ENCODE results near the gene PRKAG2. TPM values are rescaled to one million over a fixed set of nuclear protein-coding genes. Genes with fewer than 3 reads are reported as not detected.
A peak's percentile ranks its signal among the peaks of the same experiment; 100 is the strongest.

The PRKAG2 gene
- total and polyA plus RNA-seq, 2 of the 13 experiments (the other 11 are each of a cell fraction or from before 2014, with no cell fraction given) = 0.90 to 1.3 TPM

DNA sequence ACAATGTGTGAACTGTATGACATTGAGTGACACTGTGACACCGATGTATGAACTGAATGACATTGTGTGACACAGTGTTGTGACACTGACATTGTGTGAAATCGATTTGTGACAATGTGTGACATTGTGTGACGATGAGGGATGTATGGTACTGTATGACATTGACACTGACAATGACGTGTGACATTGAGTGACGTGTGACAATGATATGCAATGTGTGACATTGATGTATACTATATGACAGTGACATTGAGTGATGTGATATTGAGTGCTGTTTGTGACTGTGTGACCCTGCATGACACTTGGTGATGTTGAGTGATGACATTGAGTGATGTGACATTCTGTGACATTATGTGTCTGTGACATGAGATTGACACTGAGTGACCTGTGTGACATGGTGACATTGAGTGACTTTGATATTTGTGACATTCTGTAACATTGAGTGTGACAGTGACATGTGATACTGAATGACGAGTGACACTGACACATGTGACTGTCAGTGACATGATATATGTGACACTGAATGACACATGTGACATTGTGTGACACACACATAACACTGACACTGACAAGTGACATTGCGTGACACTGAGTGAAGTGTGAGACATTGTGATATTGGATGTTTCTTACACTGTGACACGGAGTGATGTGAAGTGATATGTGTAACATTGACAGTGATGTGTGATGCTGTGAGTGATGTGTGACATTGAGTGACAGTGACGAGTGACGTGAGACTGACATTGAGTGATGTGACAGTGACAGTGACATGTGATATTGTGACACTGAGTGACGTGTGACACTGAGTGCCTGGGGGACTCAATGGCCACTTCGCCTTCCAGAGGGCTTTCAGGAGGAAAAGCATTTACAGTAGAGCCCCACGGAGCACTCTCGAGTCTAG is 167.5 kb downstream of the PRKAG2 start (continued):
- TF ChIP-seq CREB1 (IDR thresholded peaks at IDR 0.05) (peak; percentile 86), CREB1 (CRISPR knock-in tag; IDR thresholded peaks at IDR 0.05) (no peak), ZNF34 (CRISPR knock-in tag; IDR thresholded peaks at IDR 0.05; ENCODE audit: borderline replicate concordance) (no peak), DPF2 (CRISPR knock-in tag; IDR thresholded peaks at IDR 0.05; ENCODE audit: borderline replicate concordance, low read depth) (no peak), MED1 (CRISPR knock-in tag; IDR thresholded peaks at IDR 0.05) (no peak), RCOR2 (CRISPR knock-in tag; IDR thresholded peaks at IDR 0.05) (no peak), ZFP36L2 (CRISPR knock-in tag; IDR thresholded peaks at IDR 0.05) (no peak)
- TF ChIP-seq, protein P1, sequence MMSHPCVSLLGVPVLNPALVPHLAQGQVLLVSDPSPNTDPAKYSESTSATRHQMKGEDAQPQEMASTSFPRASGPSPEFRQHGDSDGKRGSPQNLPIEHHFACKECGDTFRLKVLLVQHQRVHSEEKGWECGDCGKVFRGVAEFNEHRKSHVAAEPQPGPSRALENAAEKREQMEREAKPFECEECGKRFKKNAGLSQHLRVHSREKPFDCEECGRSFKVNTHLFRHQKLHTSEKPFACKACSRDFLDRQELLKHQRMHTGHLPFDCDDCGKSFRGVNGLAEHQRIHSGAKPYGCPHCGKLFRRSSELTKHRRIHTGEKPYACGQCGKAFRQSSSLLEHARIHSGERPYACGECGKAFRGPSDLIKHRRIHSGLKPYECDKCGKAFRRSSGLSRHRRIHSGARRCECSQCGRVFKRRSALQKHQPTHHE (CRISPR knock-in tag; IDR thresholded peaks at IDR 0.05; ENCODE audit: borderline replicate concordance) = no peak
- TF ChIP-seq, protein P2, sequence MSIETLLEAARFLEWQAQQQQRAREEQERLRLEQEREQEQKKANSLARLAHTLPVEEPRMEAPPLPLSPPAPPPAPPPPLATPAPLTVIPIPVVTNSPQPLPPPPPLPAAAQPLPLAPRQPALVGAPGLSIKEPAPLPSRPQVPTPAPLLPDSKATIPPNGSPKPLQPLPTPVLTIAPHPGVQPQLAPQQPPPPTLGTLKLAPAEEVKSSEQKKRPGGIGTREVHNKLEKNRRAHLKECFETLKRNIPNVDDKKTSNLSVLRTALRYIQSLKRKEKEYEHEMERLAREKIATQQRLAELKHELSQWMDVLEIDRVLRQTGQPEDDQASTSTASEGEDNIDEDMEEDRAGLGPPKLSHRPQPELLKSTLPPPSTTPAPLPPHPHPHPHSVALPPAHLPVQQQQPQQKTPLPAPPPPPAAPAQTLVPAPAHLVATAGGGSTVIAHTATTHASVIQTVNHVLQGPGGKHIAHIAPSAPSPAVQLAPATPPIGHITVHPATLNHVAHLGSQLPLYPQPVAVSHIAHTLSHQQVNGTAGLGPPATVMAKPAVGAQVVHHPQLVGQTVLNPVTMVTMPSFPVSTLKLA (IDR thresholded peaks at IDR 0.05) = peak; percentile 98

DNA sequence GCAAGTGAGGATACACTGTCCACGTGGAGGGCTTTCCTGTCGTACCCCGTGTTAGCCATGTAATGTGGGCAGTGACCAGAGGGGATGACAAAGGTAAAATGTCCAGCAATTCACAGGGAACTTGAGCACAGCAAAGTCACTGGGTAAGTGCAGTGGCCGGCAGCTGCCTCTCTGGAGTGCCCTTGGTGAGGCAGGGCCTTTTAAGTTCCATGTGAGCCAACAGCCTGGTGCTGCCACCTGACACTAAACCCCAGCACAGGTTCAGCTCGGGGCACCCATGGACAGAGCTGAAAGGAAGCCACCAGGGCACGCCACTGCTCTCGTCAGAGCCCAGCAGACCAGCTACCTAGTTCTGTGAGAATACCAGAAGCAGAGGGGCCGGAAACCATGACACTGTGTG is 168.3 kb downstream of the PRKAG2 start:
- POLR2A ChIA-PET = no interaction called here
- ATAC-seq (no peak), DNase-seq (ENCODE audit: low spot score) (no peak), FAIRE-seq (no peak)
- in situ Hi-C loops (cut with HindIII; ENCODE audit: extremely low pct_ligation_motif_present, low pct_unique_long_range_greater_than_20kb) (loop anchor here (5.0 kb wide), 1 partner anchor 81 kb away; no protein-coding TSS in a partner anchor), intact Hi-C loops (cut with micrococcal nuclease; ENCODE audit: unreplicated experiment) (loop anchor here (5.0 kb wide), 1 partner anchor 136 kb away; no protein-coding TSS in a partner anchor)
- no TSS peak for BruUV-seq (replicated peaks)
- Histone ChIP-seq H3K36me3 (replicated peaks in 1 of 2; ENCODE audit: control insufficient read depth in 1 of 2, insufficient read depth in 2 of 2, low read length in 2 of 2) (no peaks in the 10 kb centered on the region), H3K27ac (ENCODE audit: extremely low read length, insufficient read depth, low read length) (no peak overlapping the region), H3K9me3 (ENCODE audit: low read length) (no peaks in the 10 kb centered on the region), H3K27me3 (ENCODE audit: control insufficient read depth in 1 of 2, insufficient read depth in 2 of 2, low read length in 2 of 2) (peaks cover 4 to 6% of the 10 kb centered on the region in 2 experiments; a peak in 2 of 5 replicates), H2AFZ (ENCODE audit: low read length) (no peak overlapping the region), H3K79me2 (ENCODE audit: insufficient read depth, low read length) (no peaks in the 10 kb centered on the region), H3K4me1 (ENCODE audit: insufficient read depth, low read length) (peaks cover 7% of the 10 kb centered on the region; the same call in 1 of the 2 replicates), H3K4me3 (replicated peaks in 1 of 3; ENCODE audit: insufficient read depth in 1 of 3, low read depth in 2 of 3, low read length in 3 of 3) (no peak overlapping the region), H4K20me1 (ENCODE audit: insufficient read depth, low read length) (no peaks in the 10 kb centered on the region), H3K9ac (ENCODE audit: insufficient read depth, low read depth, low read length) (no peak overlapping the region), H3K4me2 (ENCODE audit: low read depth, low read length) (no peak overlapping the region)
- CTCF ChIA-PET (ENCODE audit: low intra/inter-chr PET ratio, low total read pairs) = no interaction called here
- WGBS (ENCODE audit: low lambda C conversion rate) = 24% methylated on average over 5 of the region's 8 CpGs
- no peak for TF ChIP-seq HES4 (CRISPR knock-in tag; IDR thresholded peaks at IDR 0.05; ENCODE audit: borderline replicate concordance)
- TF ChIP-seq, protein P3, sequence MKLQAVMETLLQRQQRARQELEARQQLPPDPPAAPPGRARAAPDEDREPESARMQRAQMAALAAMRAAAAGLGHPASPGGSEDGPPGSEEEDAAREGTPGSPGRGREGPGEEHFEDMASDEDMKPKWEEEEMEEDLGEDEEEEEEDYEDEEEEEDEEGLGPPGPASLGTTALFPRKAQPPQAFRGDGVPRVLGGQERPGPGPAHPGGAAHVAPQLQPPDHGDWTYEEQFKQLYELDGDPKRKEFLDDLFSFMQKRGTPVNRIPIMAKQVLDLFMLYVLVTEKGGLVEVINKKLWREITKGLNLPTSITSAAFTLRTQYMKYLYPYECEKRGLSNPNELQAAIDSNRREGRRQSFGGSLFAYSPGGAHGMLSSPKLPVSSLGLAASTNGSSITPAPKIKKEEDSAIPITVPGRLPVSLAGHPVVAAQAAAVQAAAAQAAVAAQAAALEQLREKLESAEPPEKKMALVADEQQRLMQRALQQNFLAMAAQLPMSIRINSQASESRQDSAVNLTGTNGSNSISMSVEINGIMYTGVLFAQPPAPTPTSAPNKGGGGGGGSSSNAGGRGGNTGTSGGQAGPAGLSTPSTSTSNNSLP (IDR thresholded peaks at IDR 0.05; ENCODE audit: low read depth, low read length) = no peak
- TF ChIP-seq, protein P4, sequence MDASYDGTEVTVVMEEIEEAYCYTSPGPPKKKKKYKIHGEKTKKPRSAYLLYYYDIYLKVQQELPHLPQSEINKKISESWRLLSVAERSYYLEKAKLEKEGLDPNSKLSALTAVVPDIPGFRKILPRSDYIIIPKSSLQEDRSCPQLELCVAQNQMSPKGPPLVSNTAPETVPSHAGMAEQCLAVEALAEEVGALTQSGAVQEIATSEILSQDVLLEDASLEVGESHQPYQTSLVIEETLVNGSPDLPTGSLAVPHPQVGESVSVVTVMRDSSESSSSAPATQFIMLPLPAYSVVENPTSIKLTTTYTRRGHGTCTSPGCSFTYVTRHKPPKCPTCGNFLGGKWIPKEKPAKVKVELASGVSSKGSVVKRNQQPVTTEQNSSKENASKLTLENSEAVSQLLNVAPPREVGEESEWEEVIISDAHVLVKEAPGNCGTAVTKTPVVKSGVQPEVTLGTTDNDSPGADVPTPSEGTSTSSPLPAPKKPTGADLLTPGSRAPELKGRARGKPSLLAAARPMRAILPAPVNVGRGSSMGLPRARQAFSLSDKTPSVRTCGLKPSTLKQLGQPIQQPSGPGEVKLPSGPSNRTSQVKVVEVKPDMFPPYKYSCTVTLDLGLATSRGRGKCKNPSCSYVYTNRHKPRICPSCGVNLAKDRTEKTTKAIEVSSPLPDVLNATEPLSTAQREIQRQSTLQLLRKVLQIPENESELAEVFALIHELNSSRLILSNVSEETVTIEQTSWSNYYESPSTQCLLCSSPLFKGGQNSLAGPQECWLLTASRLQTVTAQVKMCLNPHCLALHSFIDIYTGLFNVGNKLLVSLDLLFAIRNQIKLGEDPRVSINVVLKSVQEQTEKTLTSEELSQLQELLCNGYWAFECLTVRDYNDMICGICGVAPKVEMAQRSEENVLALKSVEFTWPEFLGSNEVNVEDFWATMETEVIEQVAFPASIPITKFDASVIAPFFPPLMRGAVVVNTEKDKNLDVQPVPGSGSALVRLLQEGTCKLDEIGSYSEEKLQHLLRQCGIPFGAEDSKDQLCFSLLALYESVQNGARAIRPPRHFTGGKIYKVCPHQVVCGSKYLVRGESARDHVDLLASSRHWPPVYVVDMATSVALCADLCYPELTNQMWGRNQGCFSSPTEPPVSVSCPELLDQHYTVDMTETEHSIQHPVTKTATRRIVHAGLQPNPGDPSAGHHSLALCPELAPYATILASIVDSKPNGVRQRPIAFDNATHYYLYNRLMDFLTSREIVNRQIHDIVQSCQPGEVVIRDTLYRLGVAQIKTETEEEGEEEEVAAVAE (CRISPR knock-in tag; IDR thresholded peaks at IDR 0.05; ENCODE audit: borderline replicate concordance) = no peak
